Fibroblast of the aortic adventitia (primary cell): ENCODE data around the gene KRTAP10-7. TPM values are rescaled to one million over a fixed set of nuclear protein-coding genes. Genes with fewer than 3 reads are reported as not detected.
"Not testable (repeated sequence)": the region's sequence is repeated elsewhere in the genome, so short reads cannot be mapped to it uniquely, and the experiment has no call there.

Source experiments
- DNase-seq: peaks from one replicate; pipeline ENCODE4 v3.0.0-alpha.2; 2010; ENCODE audit warnings: low read depth
- H3K4me3 ChIP-seq: 2 replicates; pipeline ENCODE4 v1.5.1; 2011; ENCODE audit warnings: low read depth, mild to moderate bottlenecking, control low read depth, low read length, moderate library complexity
- total RNA-seq: library from RNA; depleted of rRNA; stranded (reverse); fragments of >200 nt; gene quantifications from 2 replicates; pipeline ENCODE4 v1.2.3, GENCODE V29; 2012; ENCODE audit warnings: low replicate concordance
- TF ChIP-seq, protein P1 (sequence below): IDR thresholded peaks from 2 replicates; pipeline ENCODE4 v1.5.1; 2011; ENCODE audit warnings: mild to moderate bottlenecking, low read length, control low read depth, inconsistent platforms; ENCODE audit not compliant: insufficient read depth

Gene KRTAP10-7
- total RNA-seq, 1 donor = not detected

DNA sequence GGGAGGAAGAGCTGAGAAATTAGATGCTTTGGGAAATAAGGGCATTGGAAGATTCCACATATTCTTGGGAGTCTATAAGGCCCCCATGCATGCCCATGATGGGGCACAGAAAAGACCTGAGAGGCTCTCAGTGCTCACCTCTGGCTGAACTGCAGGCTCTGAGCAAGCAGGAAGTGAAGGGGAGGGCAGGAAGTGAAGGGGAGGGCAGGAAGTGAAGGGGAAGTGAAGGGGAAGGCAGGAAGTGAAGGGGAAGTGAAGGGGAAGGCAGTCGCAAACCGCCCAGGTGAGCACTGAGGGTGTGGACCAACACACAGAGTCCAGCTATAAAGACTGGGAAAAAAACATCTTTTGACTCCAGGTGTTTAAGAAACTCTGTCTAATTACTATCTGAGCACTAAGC lies 30.0 kb downstream of the KRTAP10-7 start:
- H3K4me3 ChIP-seq = no peak overlapping the region
- DNase-seq = no peak
- TF ChIP-seq, protein P1, sequence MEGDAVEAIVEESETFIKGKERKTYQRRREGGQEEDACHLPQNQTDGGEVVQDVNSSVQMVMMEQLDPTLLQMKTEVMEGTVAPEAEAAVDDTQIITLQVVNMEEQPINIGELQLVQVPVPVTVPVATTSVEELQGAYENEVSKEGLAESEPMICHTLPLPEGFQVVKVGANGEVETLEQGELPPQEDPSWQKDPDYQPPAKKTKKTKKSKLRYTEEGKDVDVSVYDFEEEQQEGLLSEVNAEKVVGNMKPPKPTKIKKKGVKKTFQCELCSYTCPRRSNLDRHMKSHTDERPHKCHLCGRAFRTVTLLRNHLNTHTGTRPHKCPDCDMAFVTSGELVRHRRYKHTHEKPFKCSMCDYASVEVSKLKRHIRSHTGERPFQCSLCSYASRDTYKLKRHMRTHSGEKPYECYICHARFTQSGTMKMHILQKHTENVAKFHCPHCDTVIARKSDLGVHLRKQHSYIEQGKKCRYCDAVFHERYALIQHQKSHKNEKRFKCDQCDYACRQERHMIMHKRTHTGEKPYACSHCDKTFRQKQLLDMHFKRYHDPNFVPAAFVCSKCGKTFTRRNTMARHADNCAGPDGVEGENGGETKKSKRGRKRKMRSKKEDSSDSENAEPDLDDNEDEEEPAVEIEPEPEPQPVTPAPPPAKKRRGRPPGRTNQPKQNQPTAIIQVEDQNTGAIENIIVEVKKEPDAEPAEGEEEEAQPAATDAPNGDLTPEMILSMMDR = no peak

DNA sequence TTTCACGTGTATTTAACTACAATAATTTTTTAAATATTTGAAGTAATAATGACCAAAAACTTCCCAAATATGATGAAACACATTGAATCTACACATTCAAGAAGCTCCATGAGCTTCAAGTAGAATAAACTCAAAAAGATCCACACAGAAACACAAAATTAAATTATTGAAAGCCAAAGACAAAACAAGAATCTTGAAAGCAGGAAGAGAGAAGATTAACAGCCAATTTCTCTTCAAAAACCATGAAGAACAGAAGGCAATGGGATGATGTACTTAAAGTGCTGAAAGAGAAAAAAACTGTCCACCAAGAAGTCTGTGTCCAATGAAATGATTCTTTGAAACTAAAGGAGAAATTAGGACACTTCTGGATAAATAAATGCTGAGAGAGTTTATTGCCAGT lies 31.7 kb downstream of the KRTAP10-7 start:
- no peak for DNase-seq
- no peak overlapping the region for H3K4me3 ChIP-seq
- TF ChIP-seq, protein P1 = no peak

DNA sequence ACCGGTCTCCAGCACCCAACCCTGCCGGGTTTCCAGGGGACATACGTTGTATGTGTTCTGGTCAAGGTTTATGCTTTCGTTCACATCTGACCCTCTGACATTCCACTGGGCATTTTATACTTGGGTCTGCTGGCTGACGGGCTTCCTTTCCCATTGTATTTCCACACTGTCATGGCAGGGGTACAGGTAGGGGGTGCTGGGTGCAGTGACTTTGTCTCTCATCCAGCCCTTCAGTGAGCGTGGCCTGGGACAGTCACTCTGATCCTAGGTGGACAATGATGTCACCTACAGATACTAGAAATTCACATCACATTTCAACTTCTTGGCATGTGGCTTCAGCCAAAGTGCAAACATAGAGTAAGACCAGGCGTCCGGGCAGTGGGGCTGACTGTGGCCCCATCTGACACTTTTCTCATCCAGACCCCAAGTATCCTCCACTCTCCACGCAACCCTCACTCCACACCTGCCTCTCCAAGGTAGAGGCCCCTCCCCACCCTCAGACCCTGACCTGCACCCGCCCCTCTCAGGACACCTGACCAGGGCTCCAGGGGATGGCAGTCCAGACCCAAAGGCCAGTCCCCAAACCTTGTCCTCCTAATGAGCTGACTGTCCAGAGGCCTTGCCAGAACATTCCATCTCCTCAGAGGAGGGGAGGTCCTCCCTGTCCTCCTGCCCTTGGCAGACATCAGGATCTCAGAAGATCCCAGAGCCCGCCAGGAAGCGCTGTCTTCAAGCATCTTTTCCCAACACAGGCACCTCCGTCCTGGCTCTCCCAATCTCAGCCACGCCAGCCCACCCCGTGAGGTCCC lies 36.0 kb downstream of the KRTAP10-7 start:
- DNase-seq = no peak
- no peak overlapping the region for H3K4me3 ChIP-seq
- TF ChIP-seq, protein P1 = no peak

GRCh38 chr21:44637018-44637850 lies 36.8 kb downstream of the KRTAP10-7 start, which contains the start of gene KRTAP10-10:
TSS of gene KRTAP10-10 (plus strand) at chr21:44637356. CDS start at chr21:44637418, 62 bp downstream.
- DNase-seq = no peak
- H3K4me3 ChIP-seq = no peak within 1 kb of the TSS
- TF ChIP-seq, protein P1 = no peak

- DNase-seq, H3K4me3 ChIP-seq: not testable (repeated sequence)
Observed at GRCh38 chr21:44637851-44638348, 37.5 kb downstream of the KRTAP10-7 start.

DNA sequence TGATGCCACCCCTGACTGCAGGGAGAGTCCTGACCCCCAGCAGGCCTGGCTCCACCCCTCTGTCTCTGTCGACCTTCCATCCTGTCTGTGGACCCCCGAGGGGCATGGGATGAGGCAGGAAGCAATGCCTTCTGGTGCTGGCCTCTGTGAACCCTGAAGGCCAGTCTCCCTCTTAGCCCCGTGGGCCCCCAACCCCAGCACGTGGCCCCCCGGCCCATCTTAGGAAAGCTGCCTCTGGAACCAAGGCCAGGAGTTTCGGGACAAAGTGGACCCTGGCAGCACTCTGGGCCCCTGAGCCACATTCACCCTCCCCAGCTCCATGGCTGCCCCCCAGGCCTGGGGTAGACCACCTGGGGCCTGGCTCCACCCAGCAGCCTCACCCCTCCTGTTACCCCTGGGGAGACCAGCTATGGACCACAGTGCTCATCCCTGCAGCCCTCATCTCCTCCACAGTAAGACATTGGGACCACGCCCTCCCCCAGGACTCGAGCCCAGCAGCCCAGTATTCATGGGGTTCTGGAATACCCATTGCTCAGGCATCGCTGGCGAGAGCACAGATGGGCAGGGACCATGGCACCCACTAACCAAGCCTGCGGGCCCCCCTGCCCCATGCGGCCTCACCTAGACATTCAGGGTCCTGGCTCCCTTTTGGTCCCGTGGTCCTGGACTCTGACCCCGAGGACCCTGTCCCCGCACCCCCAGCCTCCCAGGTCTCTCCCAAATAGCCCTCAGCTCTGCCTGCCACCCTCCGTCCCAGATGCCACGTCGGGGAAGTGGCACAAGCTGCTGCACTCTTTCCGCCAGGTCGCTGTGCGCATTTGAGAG lies 38.3 kb downstream of the KRTAP10-7 start:
- not testable (repeated sequence) for DNase-seq, H3K4me3 ChIP-seq

- no peak for DNase-seq
- TF ChIP-seq, protein P1 = no peak
- no peak overlapping the region for H3K4me3 ChIP-seq
Observed at GRCh38 chr21:44639331-44639655, 38.9 kb downstream of the KRTAP10-7 start.
